Ovary (tissue), 3 donors: ENCODE measurements around the gene DNAJA4.

Experiments used
- CTCF ChIP-seq, 3 donors: fragments of 450-650 bp in 2 of 3; fragments of 200-600 bp in 1 of 3; IDR thresholded peaks; one replicate each; pipeline versions ENCODE4 v1.5.1 to v1.8.0; 2016 to 2022; ENCODE audit warnings: antibody characterized with exemption in 3 of 3, mild to moderate bottlenecking in 1 of 3
- EP300 ChIP-seq: sonication (generic); formaldehyde crosslinking; IDR thresholded peaks from one replicate; pipeline ENCODE4 v1.6.1; 2017; ENCODE audit warnings: antibody characterized with exemption
- POLR2A ChIP-seq: fragments of 450-650 bp; IDR thresholded peaks from one replicate; pipeline ENCODE4 v1.6.1; 2017; ENCODE audit warnings: antibody characterized with exemption, mild to moderate bottlenecking, moderate library complexity
- donor health status: DM: no; HTN: no; CAD: no.

DNA sequence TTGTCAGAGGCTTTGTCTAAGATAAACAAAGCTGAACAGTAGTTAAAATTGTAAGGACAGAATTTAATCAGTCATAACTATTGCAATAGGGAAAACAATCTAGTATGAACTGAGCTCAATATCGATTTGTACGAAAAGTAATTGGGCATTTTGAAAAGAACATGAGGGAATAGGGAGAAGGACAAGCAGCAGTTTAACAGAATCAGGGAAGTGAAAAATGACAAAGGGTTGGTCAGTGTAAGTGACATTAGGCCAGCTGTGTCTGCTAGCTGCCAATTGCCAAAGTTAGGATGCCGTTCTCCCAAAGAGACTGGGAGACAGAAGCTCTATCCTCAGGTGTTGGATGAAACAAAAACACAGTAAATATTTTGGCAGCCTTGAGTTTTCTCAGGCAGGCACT lies 3.3 kb upstream of the DNAJA4 start:
- TF ChIP-seq CTCF (IDR thresholded peaks at IDR 0.05) (no peak), POLR2A (no peak), EP300 (no peak)
